Activated CD4-positive, alpha-beta T cell treated with anti-CD3 and anti-CD28 coated beads for 36 hours (primary cell): ENCODE measurements around the gene GRIN3A. TPM values are rescaled to one million over a fixed set of nuclear protein-coding genes. Genes with fewer than 3 reads are reported as not detected.

Experiments used
- ATAC-seq: fragments of 200-7000 bp; cut with Tn5 transposase; one replicate; pipeline ENCODE4 v1.10.0; 2021; ENCODE audit warnings: mild to moderate bottlenecking, moderate library complexity
- CTCF ChIA-PET: fragments of 350-600 bp; sonication (Branson Sonifier 250); formaldehyde crosslinking; loops from one replicate; lab custom pipeline; 2021; ENCODE audit warnings: antibody characterized with exemption; lab: Charles Lee
- POLR2A ChIA-PET: fragments of 350-600 bp; sonication (Branson Sonifier 250); formaldehyde crosslinking; loops from one replicate; lab custom pipeline; 2021; ENCODE audit warnings: antibody characterized with exemption, inconsistent platforms; lab: Charles Lee
- DNase-seq: peaks from one replicate; pipeline ENCODE4 v3.0.0-alpha.2; 2020
- H3K27ac Mint-ChIP-seq: one replicate; pipeline ENCODE4 v1.8.0; 2021; ENCODE audit warnings: mixed read lengths
- H3K27me3 Mint-ChIP-seq: one replicate; pipeline ENCODE4 v1.8.0; 2021; ENCODE audit warnings: mixed read lengths
- H3K36me3 Mint-ChIP-seq: one replicate; pipeline ENCODE4 v1.8.0; 2021; ENCODE audit warnings: low read depth, mixed read lengths
- H3K4me1 Mint-ChIP-seq: one replicate; pipeline ENCODE4 v1.8.0; 2021; ENCODE audit warnings: mixed read lengths
- H3K4me3 Mint-ChIP-seq: one replicate; pipeline ENCODE4 v1.8.0; 2021; ENCODE audit warnings: mild to moderate bottlenecking, moderate library complexity, mixed read lengths
- H3K9me3 Mint-ChIP-seq: one replicate; pipeline ENCODE4 v1.8.0; 2021; ENCODE audit warnings: low read depth, mixed read lengths
- intact Hi-C, 2 experiments: fragments of 100-400 bp; cut with DNase I in 1 of 2; cut with micrococcal nuclease in 1 of 2; formaldehyde crosslinking; loops; one replicate each; pipeline versions ENCODE4 v1.14.2 to v1.15.1; 2022 to 2024; cut with DNase I, micrococcal nuclease
- total RNA-seq, 2 experiments: library from RNA; stranded (reverse); gene quantifications; one replicate each; pipeline ENCODE4 v1.2.3, GENCODE V29; 2021

The GRIN3A gene
- total RNA-seq, 2 experiments from 2014 or later, result not detected

- no peaks in the 10 kb centered on the region for H3K9me3 Mint-ChIP-seq
- CTCF ChIA-PET, result no interaction called here
- DNase-seq, result peak; percentile 54
- ATAC-seq, result peak; percentile 92
- H3K4me1 Mint-ChIP-seq, result peaks cover 4% of the 10 kb centered on the region
- H3K36me3 Mint-ChIP-seq, result no peaks in the 10 kb centered on the region
- H3K27me3 Mint-ChIP-seq, result peaks cover 15% of the 10 kb centered on the region
- POLR2A ChIA-PET, result no interaction called here
- intact Hi-C loops, result loop anchor here in 1 of 2 experiments (5.0 kb wide), 1 partner anchor 103 kb away; no protein-coding TSS in a partner anchor
- H3K27ac Mint-ChIP-seq, result no peak overlapping the region
- peak overlapping the region; percentile 59 for H3K4me3 Mint-ChIP-seq
Observed at GRCh38 chr9:101705135-101705661, 33.2 kb downstream of the GRIN3A start.

GRCh38 chr9:101702257-101702656 lies 36.2 kb downstream of the GRIN3A start:
- Mint-ChIP-seq H3K27ac (no peak overlapping the region), H3K36me3 (no peaks in the 10 kb centered on the region), H3K9me3 (no peaks in the 10 kb centered on the region), H3K4me1 (peaks cover 4% of the 10 kb centered on the region), H3K4me3 (no peak overlapping the region), H3K27me3 (peaks cover 18% of the 10 kb centered on the region)
- DNase-seq (no peak), ATAC-seq (peak; percentile 51)
- intact Hi-C loops, result no loop called here
- ChIA-PET POLR2A (no interaction called here), CTCF (interaction anchor here (1.7 kb wide), 1 partner anchor 10 kb away, joined by 3 read pairs; no protein-coding TSS in a partner anchor)

GRCh38 chr9:101693546-101694336 lies 44.7 kb downstream of the GRIN3A start:
- CTCF ChIA-PET, result interaction anchor here (0.8 to 1.0 kb wide), 2 partner anchors 18 to 70 kb away, joined by 3 read pairs; no protein-coding TSS in a partner anchor
- intact Hi-C loops, result no loop called here
- no peak overlapping the region for H3K27ac Mint-ChIP-seq
- POLR2A ChIA-PET, result no interaction called here
- H3K27me3 Mint-ChIP-seq, result peaks cover 8% of the 10 kb centered on the region
- no peaks in the 10 kb centered on the region for H3K36me3 Mint-ChIP-seq
- no peaks in the 10 kb centered on the region for H3K9me3 Mint-ChIP-seq
- ATAC-seq (no peak), DNase-seq (no peak)
- H3K4me3 Mint-ChIP-seq, result no peak overlapping the region
- no peaks in the 10 kb centered on the region for H3K4me1 Mint-ChIP-seq

GRCh38 chr9:101691657-101692056 lies 46.8 kb downstream of the GRIN3A start:
- no peaks in the 10 kb centered on the region for H3K9me3 Mint-ChIP-seq
- no peak overlapping the region for H3K4me3 Mint-ChIP-seq
- ATAC-seq, result peak; percentile 33
- no peaks in the 10 kb centered on the region for H3K4me1 Mint-ChIP-seq
- POLR2A ChIA-PET, result no interaction called here
- CTCF ChIA-PET, result interaction anchor here (0.6 kb wide), 1 partner anchor 159 kb away, joined by 3 read pairs; no protein-coding TSS in a partner anchor
- no peaks in the 10 kb centered on the region for H3K36me3 Mint-ChIP-seq
- no peak overlapping the region for H3K27ac Mint-ChIP-seq
- peaks cover 13% of the 10 kb centered on the region for H3K27me3 Mint-ChIP-seq
- DNase-seq, result no peak
- intact Hi-C loops, result no loop called here

- intact Hi-C loops, result no loop called here
- H3K9me3 Mint-ChIP-seq, result no peaks in the 10 kb centered on the region
- no peak overlapping the region for H3K27ac Mint-ChIP-seq
- CTCF ChIA-PET, result interaction anchor here (0.9 to 1.1 kb wide), 2 partner anchors 12 to 39 kb away, joined by 3 read pairs; no protein-coding TSS in a partner anchor
- no peak for ATAC-seq
- DNase-seq, result no peak
- peaks cover 11% of the 10 kb centered on the region for H3K27me3 Mint-ChIP-seq
- no peaks in the 10 kb centered on the region for H3K36me3 Mint-ChIP-seq
- no peaks in the 10 kb centered on the region for H3K4me1 Mint-ChIP-seq
- H3K4me3 Mint-ChIP-seq, result no peak overlapping the region
- POLR2A ChIA-PET, result no interaction called here
Observed at GRCh38 chr9:101689039-101689438, 49.4 kb downstream of the GRIN3A start.

- no peak overlapping the region for H3K27ac Mint-ChIP-seq
- ATAC-seq (no peak), DNase-seq (no peak)
- no peaks in the 10 kb centered on the region for H3K9me3 Mint-ChIP-seq
- POLR2A ChIA-PET, result interaction anchor here (0.7 kb wide), 1 partner anchor 62 kb away, joined by 4 read pairs; no protein-coding TSS in a partner anchor
- no peaks in the 10 kb centered on the region for H3K4me1 Mint-ChIP-seq
- intact Hi-C loops, result no loop called here
- CTCF ChIA-PET, result no interaction called here
- H3K27me3 Mint-ChIP-seq, result peaks cover 16% of the 10 kb centered on the region
- no peak overlapping the region for H3K4me3 Mint-ChIP-seq
- H3K36me3 Mint-ChIP-seq, result no peaks in the 10 kb centered on the region
Observed at GRCh38 chr9:101684665-101685064, 53.8 kb downstream of the GRIN3A start.

- no peaks in the 10 kb centered on the region for H3K4me1 Mint-ChIP-seq
- no peak overlapping the region for H3K27ac Mint-ChIP-seq
- ChIA-PET POLR2A (no interaction called here), CTCF (no interaction called here)
- no peaks in the 10 kb centered on the region for H3K36me3 Mint-ChIP-seq
- peaks cover 12% of the 10 kb centered on the region for H3K27me3 Mint-ChIP-seq
- no peak overlapping the region for H3K4me3 Mint-ChIP-seq
- intact Hi-C loops, result no loop called here
- no peak for ATAC-seq
- DNase-seq, result no peak
- H3K9me3 Mint-ChIP-seq, result no peaks in the 10 kb centered on the region
Observed at GRCh38 chr9:101683236-101683635, 55.2 kb downstream of the GRIN3A start.

GRCh38 chr9:101677861-101678260 lies 60.6 kb downstream of the GRIN3A start:
- Mint-ChIP-seq H3K36me3 (no peaks in the 10 kb centered on the region), H3K4me1 (no peaks in the 10 kb centered on the region), H3K27me3 (peaks cover 3% of the 10 kb centered on the region), H3K9me3 (no peaks in the 10 kb centered on the region), H3K4me3 (no peak overlapping the region), H3K27ac (no peak overlapping the region)
- ChIA-PET CTCF (interaction anchor here (0.8 kb wide), 1 partner anchor 132 kb away, joined by 3 read pairs; no protein-coding TSS in a partner anchor), POLR2A (no interaction called here)
- no peak for DNase-seq
- intact Hi-C loops, result no loop called here
- ATAC-seq, result no peak

GRCh38 chr9:101675341-101675740 lies 63.1 kb downstream of the GRIN3A start:
- no peak for ATAC-seq
- Mint-ChIP-seq H3K27ac (no peak overlapping the region), H3K27me3 (peaks cover 2% of the 10 kb centered on the region), H3K4me1 (no peaks in the 10 kb centered on the region), H3K36me3 (no peaks in the 10 kb centered on the region), H3K4me3 (no peak overlapping the region), H3K9me3 (no peaks in the 10 kb centered on the region)
- DNase-seq, result no peak
- ChIA-PET POLR2A (no interaction called here), CTCF (no interaction called here)
- intact Hi-C loops, result no loop called here

GRCh38 chr9:101674165-101674564 lies 64.3 kb downstream of the GRIN3A start:
- Mint-ChIP-seq H3K36me3 (no peaks in the 10 kb centered on the region), H3K9me3 (no peaks in the 10 kb centered on the region), H3K27me3 (no peaks in the 10 kb centered on the region), H3K27ac (no peak overlapping the region), H3K4me1 (no peaks in the 10 kb centered on the region), H3K4me3 (no peak overlapping the region)
- ChIA-PET CTCF (interaction anchor here (0.6 to 1.5 kb wide), 2 partner anchors 53 to 68 kb away, joined by 3 read pairs; no protein-coding TSS in a partner anchor), POLR2A (no interaction called here)
- intact Hi-C loops, result no loop called here
- ATAC-seq (no peak), DNase-seq (no peak)

- H3K4me3 Mint-ChIP-seq, result no peak overlapping the region
- ChIA-PET CTCF (interaction anchor here (1.5 kb wide), 1 partner anchor 53 kb away, joined by 3 read pairs; no protein-coding TSS in a partner anchor), POLR2A (no interaction called here)
- no peak overlapping the region for H3K27ac Mint-ChIP-seq
- intact Hi-C loops, result no loop called here
- H3K4me1 Mint-ChIP-seq, result no peaks in the 10 kb centered on the region
- H3K36me3 Mint-ChIP-seq, result no peaks in the 10 kb centered on the region
- DNase-seq, result no peak
- H3K27me3 Mint-ChIP-seq, result no peaks in the 10 kb centered on the region
- no peaks in the 10 kb centered on the region for H3K9me3 Mint-ChIP-seq
- ATAC-seq, result no peak
Observed at GRCh38 chr9:101673642-101674041, 64.8 kb downstream of the GRIN3A start.

GRCh38 chr9:101671567-101671966 lies 66.9 kb downstream of the GRIN3A start:
- no peaks in the 10 kb centered on the region for H3K9me3 Mint-ChIP-seq
- no peak overlapping the region for H3K4me3 Mint-ChIP-seq
- peaks cover 2% of the 10 kb centered on the region for H3K27me3 Mint-ChIP-seq
- H3K4me1 Mint-ChIP-seq, result no peaks in the 10 kb centered on the region
- H3K27ac Mint-ChIP-seq, result no peak overlapping the region
- ChIA-PET POLR2A (no interaction called here), CTCF (no interaction called here)
- DNase-seq (no peak), ATAC-seq (no peak)
- intact Hi-C loops, result no loop called here
- no peaks in the 10 kb centered on the region for H3K36me3 Mint-ChIP-seq
